ENCODE results near the gene CRK.

GRCh38 chr17:1503699-1504098 lies 47.7 kb upstream of the CRK start:
- no peak for TF ChIP-seq CTCF (conservative IDR thresholded peaks at IDR 0.05; ENCODE audit: low read depth, low read length)
- TF ChIP-seq EZH2 (IDR thresholded peaks at IDR 0.05; ENCODE audit: low read length, unreplicated experiment) = no peak

Measured in PC-3 (cell line).